ENCODE results near the gene ARRB1. TPM values are rescaled to one million over a fixed set of nuclear protein-coding genes. Genes with fewer than 3 reads are reported as not detected.

Gene ARRB1
- total and polyA plus RNA-seq, 8 donors: 41.7 to 150 (median 63.2) TPM

DNA sequence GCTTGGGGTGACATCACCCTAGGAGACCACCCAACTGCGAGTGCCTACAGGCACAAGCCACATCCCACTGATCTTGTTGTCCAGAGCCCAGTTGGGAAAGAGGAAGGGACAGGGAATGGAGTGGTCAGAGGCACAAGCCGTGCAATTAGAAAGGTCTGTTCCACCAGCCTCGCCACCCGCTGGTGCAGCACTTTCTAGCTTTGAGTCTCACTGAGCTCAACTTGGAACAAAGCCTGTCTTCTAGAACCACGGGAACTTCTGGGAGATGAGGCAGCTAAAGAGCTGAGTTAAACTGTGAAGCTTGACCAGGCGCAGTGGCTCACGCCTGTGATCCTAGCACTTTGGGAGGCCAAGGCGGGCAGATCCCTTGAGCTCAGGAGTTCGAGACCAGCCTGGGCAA is 81.6 kb downstream of the ARRB1 start:
- peaks cover 0 to 100% of the 10 kb centered on the region in 2 donors for H3K36me3 ChIP-seq
- intact Hi-C loops (cut with DNase I): no loop called here
- DNase-seq: peak in 1 of 4 donors; percentile 19

DNA sequence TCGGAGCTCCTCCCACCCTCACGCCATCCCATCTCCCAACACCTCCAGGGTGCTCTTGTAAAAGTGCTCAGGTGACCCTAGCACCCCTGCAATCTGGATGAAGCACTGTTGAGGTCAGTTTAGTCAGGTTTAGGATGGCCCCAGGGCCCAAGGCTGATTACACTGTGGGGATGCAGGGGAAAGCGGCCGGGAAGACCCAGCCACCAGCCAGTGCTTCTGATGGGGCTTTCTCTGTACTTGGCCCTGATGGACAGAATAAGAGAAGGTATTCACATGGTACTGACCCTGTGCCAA is 82.1 kb downstream of the ARRB1 start:
- no peak for DNase-seq
- no peak for ATAC-seq
- H3K27ac ChIP-seq: no peak overlapping the region
- H3K4me1 ChIP-seq: peaks cover 0 to 16% of the 10 kb centered on the region in 2 donors
- no peak overlapping the region for H3K4me3 ChIP-seq
- no peaks in the 10 kb centered on the region for H3K9me3 ChIP-seq
- TF ChIP-seq, protein P1, sequence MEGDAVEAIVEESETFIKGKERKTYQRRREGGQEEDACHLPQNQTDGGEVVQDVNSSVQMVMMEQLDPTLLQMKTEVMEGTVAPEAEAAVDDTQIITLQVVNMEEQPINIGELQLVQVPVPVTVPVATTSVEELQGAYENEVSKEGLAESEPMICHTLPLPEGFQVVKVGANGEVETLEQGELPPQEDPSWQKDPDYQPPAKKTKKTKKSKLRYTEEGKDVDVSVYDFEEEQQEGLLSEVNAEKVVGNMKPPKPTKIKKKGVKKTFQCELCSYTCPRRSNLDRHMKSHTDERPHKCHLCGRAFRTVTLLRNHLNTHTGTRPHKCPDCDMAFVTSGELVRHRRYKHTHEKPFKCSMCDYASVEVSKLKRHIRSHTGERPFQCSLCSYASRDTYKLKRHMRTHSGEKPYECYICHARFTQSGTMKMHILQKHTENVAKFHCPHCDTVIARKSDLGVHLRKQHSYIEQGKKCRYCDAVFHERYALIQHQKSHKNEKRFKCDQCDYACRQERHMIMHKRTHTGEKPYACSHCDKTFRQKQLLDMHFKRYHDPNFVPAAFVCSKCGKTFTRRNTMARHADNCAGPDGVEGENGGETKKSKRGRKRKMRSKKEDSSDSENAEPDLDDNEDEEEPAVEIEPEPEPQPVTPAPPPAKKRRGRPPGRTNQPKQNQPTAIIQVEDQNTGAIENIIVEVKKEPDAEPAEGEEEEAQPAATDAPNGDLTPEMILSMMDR (IDR thresholded peaks at IDR 0.05): no peak
- H3K27me3 ChIP-seq: no peaks in the 10 kb centered on the region
- intact Hi-C loops (cut with DNase I): no loop called here
- H3K36me3 ChIP-seq: peaks cover 0 to 96% of the 10 kb centered on the region in 2 donors

More for the DNA sequence above, 81.6 kb downstream of the ARRB1 start:
- TF ChIP-seq, protein P1 (IDR thresholded peaks at IDR 0.05): no peak
- H3K4me1 ChIP-seq: peaks cover 0 to 13% of the 10 kb centered on the region in 2 donors
- no peaks in the 10 kb centered on the region for H3K27me3 ChIP-seq
- H3K4me3 ChIP-seq: no peak overlapping the region
- H3K27ac ChIP-seq: no peak overlapping the region
- H3K9me3 ChIP-seq: no peaks in the 10 kb centered on the region
- no peak for ATAC-seq

DNA sequence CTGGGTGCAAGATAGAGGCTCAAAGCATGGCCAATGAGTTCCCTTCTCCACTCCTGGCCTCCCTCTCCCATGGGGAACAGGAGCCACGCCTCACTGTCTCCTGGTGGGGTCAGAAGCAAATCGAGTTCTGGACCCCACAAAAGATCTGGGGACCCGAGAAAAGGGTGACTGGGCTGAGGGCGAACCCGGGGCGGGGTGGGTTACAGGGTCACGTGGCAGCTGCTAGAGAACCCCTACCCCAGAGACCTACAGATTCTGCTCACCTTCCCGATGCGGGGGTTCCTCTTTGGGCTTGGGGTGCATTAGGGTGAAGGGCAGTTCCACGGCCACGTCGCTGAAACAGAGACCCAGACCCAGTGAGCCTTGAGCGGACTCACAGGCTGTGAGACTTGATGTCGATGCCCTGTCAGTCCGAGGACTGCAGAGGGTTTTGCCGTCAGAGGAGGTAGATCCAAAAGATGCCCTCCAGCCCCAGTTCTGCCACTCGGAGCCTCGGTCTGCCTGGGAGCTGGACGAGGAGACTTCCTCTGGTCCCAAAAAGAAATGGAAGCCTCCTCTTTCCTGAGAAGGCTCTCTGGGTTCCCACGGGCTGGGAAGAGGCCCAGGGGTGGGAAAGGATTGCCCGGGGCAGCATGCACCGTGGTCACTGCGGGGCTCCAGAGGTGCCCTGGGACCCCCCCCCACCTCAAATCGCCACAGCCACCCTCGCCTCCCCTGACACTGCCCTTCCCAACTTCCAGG is 82.7 kb downstream of the ARRB1 start:
- intact Hi-C loops (cut with DNase I): no loop called here
- TF ChIP-seq, protein P1 (IDR thresholded peaks at IDR 0.05): no peak

GRCh38 chr11:75267171-75267970 is 84.1 kb downstream of the ARRB1 start:
- ATAC-seq: no peak
- Histone ChIP-seq H3K9me3 (no peaks in the 10 kb centered on the region), H3K27me3 (no peaks in the 10 kb centered on the region), H3K27ac (no peak overlapping the region), H3K4me3 (no peak overlapping the region), H3K36me3 (peaks cover 0 to 77% of the 10 kb centered on the region in 2 donors), H3K4me1 (peaks cover 0 to 31% of the 10 kb centered on the region in 2 donors)
- TF ChIP-seq, protein P1 (IDR thresholded peaks at IDR 0.05): no peak
- intact Hi-C loops (cut with DNase I): no loop called here
- peak in 1 of 4 donors; percentile 27 for DNase-seq

More for the DNA sequence above, 82.7 kb downstream of the ARRB1 start:
- DNase-seq (peak in 1 of 4 donors; percentile 23), ATAC-seq (no peak)
- no peak overlapping the region for H3K4me3 ChIP-seq
- H3K9me3 ChIP-seq: no peaks in the 10 kb centered on the region
- H3K27ac ChIP-seq: no peak overlapping the region
- no peaks in the 10 kb centered on the region for H3K27me3 ChIP-seq
- peaks cover 0 to 91% of the 10 kb centered on the region in 2 donors for H3K36me3 ChIP-seq
- H3K4me1 ChIP-seq: peaks cover 0 to 22% of the 10 kb centered on the region in 2 donors

All from left lung (tissue), 10 donors.